HFF-Myc (cell line): ENCODE data around the gene DPH3.

ENCODE experiments used
- DNase-seq: peaks from one replicate; pipeline ENCODE4 v3.0.0-alpha.2; 2011; ENCODE audit warnings: low read depth; ENCODE audit errors: extremely low read depth
- H3K4me3 ChIP-seq: replicated peaks from 2 replicates; pipeline ENCODE4 v1.5.1; 2011; ENCODE audit warnings: low read depth, mild to moderate bottlenecking, control low read depth, low read length
- CTCF ChIP-seq: IDR thresholded peaks from 2 replicates; pipeline ENCODE4 v1.5.1; 2012; ENCODE audit warnings: mild to moderate bottlenecking, low read depth, low read length, control low read depth; ENCODE audit errors: missing control alignments

The DPH3 gene

GRCh38 chr3:16247282-16248061 is 17.3 kb downstream of the DPH3 start:
- peak; percentile 63 for DNase-seq
- H3K4me3 ChIP-seq, result no peak overlapping the region
- peak; percentile 81 for TF ChIP-seq CTCF

- no peak overlapping the region for H3K4me3 ChIP-seq
- DNase-seq, result no peak
- TF ChIP-seq CTCF, result no peak
These were observed 19.1 kb downstream of the DPH3 start for GRCh38 chr3:16245609-16246008.

GRCh38 chr3:16243706-16244490 is 20.8 kb downstream of the DPH3 start:
- no peak overlapping the region for H3K4me3 ChIP-seq
- no peak for TF ChIP-seq CTCF
- DNase-seq, result no peak

DNA sequence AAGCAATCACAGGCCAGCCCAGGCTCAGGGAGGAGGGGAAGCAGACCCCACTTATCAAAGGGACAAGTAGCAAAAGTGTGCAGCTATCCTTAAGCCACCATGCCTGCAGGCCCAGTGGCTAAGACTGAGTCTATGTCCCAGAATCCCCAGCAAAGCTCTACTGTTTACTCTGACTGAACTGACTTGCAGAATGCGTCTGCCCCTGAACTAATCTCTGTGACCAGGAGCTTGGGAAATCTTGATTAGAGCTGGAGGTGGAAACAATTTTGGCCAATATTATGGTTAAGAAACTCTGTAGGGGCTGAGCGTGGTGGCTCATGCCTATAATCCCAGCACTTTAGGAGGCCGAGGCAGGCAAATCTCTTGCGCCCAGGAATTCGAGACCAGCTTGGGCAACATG is 22.6 kb downstream of the DPH3 start:
- no peak for TF ChIP-seq CTCF
- no peak for DNase-seq
- no peak overlapping the region for H3K4me3 ChIP-seq

- H3K4me3 ChIP-seq, result no peak overlapping the region
- DNase-seq, result no peak
- TF ChIP-seq CTCF, result no peak
These were observed 23.5 kb downstream of the DPH3 start for GRCh38 chr3:16241225-16241624.

DNA sequence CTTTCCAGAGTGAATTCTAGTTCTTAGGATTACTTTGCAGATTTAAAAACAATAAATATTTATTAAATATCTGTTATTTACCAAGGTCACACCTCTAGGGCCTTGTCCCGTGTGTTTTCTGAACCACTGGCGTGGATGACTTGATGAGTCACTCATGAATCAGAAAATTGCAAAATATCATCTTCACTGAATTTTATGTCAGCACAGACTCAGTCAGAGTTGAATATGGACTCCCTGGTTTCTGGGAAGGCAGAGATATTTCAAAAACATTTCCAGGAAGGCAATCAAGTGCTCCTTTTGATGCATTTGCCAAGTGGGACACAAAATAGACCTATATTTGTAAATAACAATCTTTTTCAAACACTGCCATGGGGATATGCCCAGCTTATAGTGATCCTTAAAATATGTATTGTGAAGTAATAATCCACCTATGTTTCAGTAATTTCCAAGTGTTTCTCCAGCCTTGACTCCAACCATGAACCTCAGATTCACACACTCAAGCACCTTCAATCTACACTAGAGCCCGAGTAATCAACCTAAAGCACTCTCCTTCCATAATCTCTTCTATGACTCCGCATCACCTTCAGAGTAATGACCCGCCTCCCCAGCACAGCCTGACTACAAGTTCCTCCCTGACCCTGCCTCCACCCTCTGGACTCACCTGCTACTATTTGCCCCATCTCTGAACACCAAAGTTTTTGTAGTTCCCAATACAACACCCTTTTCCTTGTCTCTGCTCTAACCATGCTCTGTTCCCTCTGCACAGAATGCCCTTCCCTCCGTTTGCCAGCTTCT is 24.3 kb downstream of the DPH3 start:
- no peak overlapping the region for H3K4me3 ChIP-seq
- TF ChIP-seq CTCF, result no peak
- DNase-seq, result no peak
